Measurements from ENCODE around the gene MAPRE3. TPM values are rescaled to one million over a fixed set of nuclear protein-coding genes. Genes with fewer than 3 reads are reported as not detected.

MAPRE3 gene
- total RNA-seq, 2 donors from 2014 or later: 35.3 to 43.1 TPM

GRCh38 chr2:26975656-26976055 is 5.2 kb downstream of the MAPRE3 start:
- ATAC-seq (no peak), DNase-seq (no peak)
- intact Hi-C loops (cut with DNase I): no loop called here

GRCh38 chr2:26976237-26976636 is 5.8 kb downstream of the MAPRE3 start:
- peak in 1 of 2 donors; percentile 9 for ATAC-seq
- intact Hi-C loops (cut with DNase I): no loop called here
- no peak for DNase-seq

- ATAC-seq (no peak), DNase-seq (no peak)
- intact Hi-C loops (cut with DNase I): no loop called here
Measured at GRCh38 chr2:26977012-26977411, 6.6 kb downstream of the MAPRE3 start.

GRCh38 chr2:26978061-26978596 is 7.7 kb downstream of the MAPRE3 start:
- intact Hi-C loops (cut with DNase I): no loop called here
- DNase-seq: peak; percentile 42
- ATAC-seq: peak; percentile 42 to 54

GRCh38 chr2:26979741-26980140 is 9.3 kb downstream of the MAPRE3 start:
- no peak for ATAC-seq
- intact Hi-C loops (cut with DNase I): no loop called here
- no peak for DNase-seq

- no peak for DNase-seq
- intact Hi-C loops (cut with DNase I): no loop called here
- no peak for ATAC-seq
Measured at GRCh38 chr2:26980971-26981370, 10.5 kb downstream of the MAPRE3 start.

- intact Hi-C loops (cut with DNase I): no loop called here
- peak; percentile 74 for DNase-seq
- ATAC-seq: peak; percentile 75 to 79
Measured at GRCh38 chr2:26982102-26982742, 11.8 kb downstream of the MAPRE3 start.

GRCh38 chr2:26983746-26984145 is 13.3 kb downstream of the MAPRE3 start:
- DNase-seq: no peak
- ATAC-seq: no peak
- intact Hi-C loops (cut with DNase I): no loop called here

- ATAC-seq (no peak), DNase-seq (no peak)
- intact Hi-C loops (cut with DNase I): no loop called here
Measured at GRCh38 chr2:26985807-26986206, 15.4 kb downstream of the MAPRE3 start.

- no peak for ATAC-seq
- no peak for DNase-seq
- intact Hi-C loops (cut with DNase I): no loop called here
Measured at GRCh38 chr2:26986576-26986975, 16.1 kb downstream of the MAPRE3 start.

- DNase-seq (no peak), ATAC-seq (peak in 1 of 2 donors; percentile 29)
- intact Hi-C loops (cut with DNase I): no loop called here
Measured at GRCh38 chr2:26988058-26988860, 17.8 kb downstream of the MAPRE3 start.

- intact Hi-C loops (cut with DNase I): no loop called here
- ATAC-seq (no peak), DNase-seq (no peak)
Measured at GRCh38 chr2:26989156-26989555, 18.7 kb downstream of the MAPRE3 start.

GRCh38 chr2:26991717-26992116 is 21.3 kb downstream of the MAPRE3 start:
- DNase-seq: no peak
- ATAC-seq: no peak

GRCh38 chr2:26993768-26994167 is 23.3 kb downstream of the MAPRE3 start:
- intact Hi-C loops (cut with DNase I): no loop called here
- DNase-seq (no peak), ATAC-seq (no peak)

More at GRCh38 chr2:26991717-26992116, 21.3 kb downstream of the MAPRE3 start:
- intact Hi-C loops (cut with DNase I): no loop called here

- ATAC-seq (no peak), DNase-seq (no peak)
- intact Hi-C loops (cut with DNase I): no loop called here
Measured at GRCh38 chr2:26994983-26995382, 24.5 kb downstream of the MAPRE3 start.

GRCh38 chr2:26997394-26997793 is 27.0 kb downstream of the MAPRE3 start:
- intact Hi-C loops (cut with DNase I): no loop called here
- no peak for DNase-seq
- ATAC-seq: no peak

GRCh38 chr2:26998323-26998722 is 27.9 kb downstream of the MAPRE3 start:
- no peak for ATAC-seq
- intact Hi-C loops (cut with DNase I): no loop called here
- DNase-seq: no peak

GRCh38 chr2:27000228-27000627 is 29.8 kb downstream of the MAPRE3 start:
- intact Hi-C loops (cut with DNase I): no loop called here
- no peak for DNase-seq
- ATAC-seq: no peak

- intact Hi-C loops (cut with DNase I): no loop called here
- DNase-seq (no peak), ATAC-seq (no peak)
Measured at GRCh38 chr2:27000995-27001394, 30.6 kb downstream of the MAPRE3 start.

- ATAC-seq: no peak
- DNase-seq: no peak
- intact Hi-C loops (cut with DNase I): no loop called here
Measured at GRCh38 chr2:27001950-27002349, 31.5 kb downstream of the MAPRE3 start.

- DNase-seq: no peak
- ATAC-seq: no peak
- intact Hi-C loops (cut with DNase I): no loop called here
Measured at GRCh38 chr2:27003007-27003406, 32.6 kb downstream of the MAPRE3 start.
